Activated naive CD4-positive, alpha-beta T cell treated with anti-CD3 and anti-CD28 coated beads for 36 hours (primary cell): ENCODE results near the gene AMBRA1. TPM values are rescaled to one million over a fixed set of nuclear protein-coding genes. Genes with fewer than 3 reads are reported as not detected.

Experiments
- CTCF ChIA-PET: fragments of 350-600 bp; sonication (Branson Sonifier 250); formaldehyde crosslinking; loops from one replicate; lab custom pipeline; 2021; ENCODE audit warnings: antibody characterized with exemption; lab: Charles Lee
- DNase-seq: peaks from one replicate; pipeline ENCODE4 v3.0.0-alpha.2; 2020
- H3K27ac Mint-ChIP-seq: one replicate; pipeline ENCODE4 v1.8.0; 2021; ENCODE audit warnings: mild to moderate bottlenecking, mixed read lengths
- H3K27me3 Mint-ChIP-seq: one replicate; pipeline ENCODE4 v1.8.0; 2021; ENCODE audit warnings: low read depth, mixed read lengths
- H3K36me3 Mint-ChIP-seq: one replicate; pipeline ENCODE4 v1.8.0; 2021; ENCODE audit warnings: low read depth, mixed read lengths
- H3K4me1 Mint-ChIP-seq: one replicate; pipeline ENCODE4 v1.8.0; 2021; ENCODE audit warnings: low read depth, mixed read lengths
- H3K4me3 Mint-ChIP-seq: one replicate; pipeline ENCODE4 v1.8.0; 2021; ENCODE audit warnings: mild to moderate bottlenecking, moderate library complexity, mixed read lengths
- H3K9me3 Mint-ChIP-seq: one replicate; pipeline ENCODE4 v1.8.0; 2021; ENCODE audit warnings: mixed read lengths
- intact Hi-C: fragments of 100-400 bp; cut with micrococcal nuclease; formaldehyde crosslinking; loops from one replicate; pipeline ENCODE4 v1.15.1; 2023
- total RNA-seq, 2 experiments: library from RNA; stranded (reverse); gene quantifications; one replicate each; pipeline ENCODE4 v1.2.3, GENCODE V29; 2021

AMBRA1 gene
- total RNA-seq, 2 experiments from 2014 or later: 19.0 to 23.1 TPM

GRCh38 chr11:46435679-46436078 is 158.1 kb downstream of the AMBRA1 start:
- intact Hi-C loops: no loop called here
- Mint-ChIP-seq H3K36me3 (peaks cover 23% of the 10 kb centered on the region), H3K27me3 (no peaks in the 10 kb centered on the region), H3K4me1 (no peaks in the 10 kb centered on the region), H3K27ac (no peak overlapping the region), H3K4me3 (no peak overlapping the region), H3K9me3 (no peaks in the 10 kb centered on the region)
- CTCF ChIA-PET: no interaction called here
- DNase-seq: no peak

- H3K27me3 Mint-ChIP-seq: no peaks in the 10 kb centered on the region
- H3K36me3 Mint-ChIP-seq: peaks cover 16% of the 10 kb centered on the region
- no peaks in the 10 kb centered on the region for H3K4me1 Mint-ChIP-seq
- CTCF ChIA-PET: interaction anchor here (0.9 to 1.2 kb wide), 2 partner anchors 240 to 466 kb away, joined by 3 to 4 read pairs; no protein-coding TSS in a partner anchor
- no peak for DNase-seq
- H3K4me3 Mint-ChIP-seq: no peak overlapping the region
- no peaks in the 10 kb centered on the region for H3K9me3 Mint-ChIP-seq
- no peak overlapping the region for H3K27ac Mint-ChIP-seq
- intact Hi-C loops: no loop called here
Observed at GRCh38 chr11:46431211-46431610, 162.6 kb downstream of the AMBRA1 start.

GRCh38 chr11:46429717-46430116 is 164.1 kb downstream of the AMBRA1 start:
- Mint-ChIP-seq H3K9me3 (no peaks in the 10 kb centered on the region), H3K36me3 (peaks cover 12% of the 10 kb centered on the region), H3K27ac (no peak overlapping the region), H3K27me3 (no peaks in the 10 kb centered on the region), H3K4me1 (no peaks in the 10 kb centered on the region), H3K4me3 (no peak overlapping the region)
- intact Hi-C loops: no loop called here
- DNase-seq: no peak
- CTCF ChIA-PET: no interaction called here

GRCh38 chr11:46427364-46427763 is 166.5 kb downstream of the AMBRA1 start:
- Mint-ChIP-seq H3K27ac (no peak overlapping the region), H3K4me1 (no peaks in the 10 kb centered on the region), H3K9me3 (no peaks in the 10 kb centered on the region), H3K36me3 (peaks cover 11% of the 10 kb centered on the region), H3K4me3 (no peak overlapping the region), H3K27me3 (no peaks in the 10 kb centered on the region)
- CTCF ChIA-PET: no interaction called here
- intact Hi-C loops: no loop called here
- DNase-seq: no peak

- H3K9me3 Mint-ChIP-seq: no peaks in the 10 kb centered on the region
- intact Hi-C loops: no loop called here
- no peak for DNase-seq
- no peaks in the 10 kb centered on the region for H3K4me1 Mint-ChIP-seq
- H3K27me3 Mint-ChIP-seq: no peaks in the 10 kb centered on the region
- H3K4me3 Mint-ChIP-seq: no peak overlapping the region
- no peak overlapping the region for H3K27ac Mint-ChIP-seq
- H3K36me3 Mint-ChIP-seq: peaks cover 10% of the 10 kb centered on the region
- CTCF ChIA-PET: no interaction called here
Observed at GRCh38 chr11:46426233-46426991, 167.4 kb downstream of the AMBRA1 start.

GRCh38 chr11:46422588-46422987 is 171.2 kb downstream of the AMBRA1 start:
- no peaks in the 10 kb centered on the region for H3K27me3 Mint-ChIP-seq
- no peak overlapping the region for H3K27ac Mint-ChIP-seq
- CTCF ChIA-PET: no interaction called here
- H3K9me3 Mint-ChIP-seq: no peaks in the 10 kb centered on the region
- no peaks in the 10 kb centered on the region for H3K4me1 Mint-ChIP-seq
- intact Hi-C loops: no loop called here
- peaks cover 9% of the 10 kb centered on the region for H3K36me3 Mint-ChIP-seq
- no peak overlapping the region for H3K4me3 Mint-ChIP-seq
- no peak for DNase-seq

GRCh38 chr11:46421257-46421880 is 172.5 kb downstream of the AMBRA1 start:
- no peaks in the 10 kb centered on the region for H3K27me3 Mint-ChIP-seq
- CTCF ChIA-PET: interaction anchor here (0.6 to 0.9 kb wide), 2 partner anchors 59 to 70 kb away, joined by 3 to 4 read pairs; no protein-coding TSS in a partner anchor
- no peaks in the 10 kb centered on the region for H3K9me3 Mint-ChIP-seq
- peaks cover 9% of the 10 kb centered on the region for H3K36me3 Mint-ChIP-seq
- DNase-seq: no peak
- intact Hi-C loops: no loop called here
- H3K27ac Mint-ChIP-seq: no peak overlapping the region
- H3K4me1 Mint-ChIP-seq: no peaks in the 10 kb centered on the region
- no peak overlapping the region for H3K4me3 Mint-ChIP-seq

GRCh38 chr11:46420513-46420912 is 173.3 kb downstream of the AMBRA1 start:
- no peaks in the 10 kb centered on the region for H3K4me1 Mint-ChIP-seq
- no peak overlapping the region for H3K27ac Mint-ChIP-seq
- CTCF ChIA-PET: no interaction called here
- H3K9me3 Mint-ChIP-seq: no peaks in the 10 kb centered on the region
- peaks cover 9% of the 10 kb centered on the region for H3K36me3 Mint-ChIP-seq
- no peak overlapping the region for H3K4me3 Mint-ChIP-seq
- no peak for DNase-seq
- no peaks in the 10 kb centered on the region for H3K27me3 Mint-ChIP-seq
- intact Hi-C loops: no loop called here

GRCh38 chr11:46418751-46419150 is 175.1 kb downstream of the AMBRA1 start:
- no peak for DNase-seq
- Mint-ChIP-seq H3K27me3 (no peaks in the 10 kb centered on the region), H3K4me3 (no peak overlapping the region), H3K4me1 (peaks cover 12% of the 10 kb centered on the region), H3K36me3 (peaks cover 14% of the 10 kb centered on the region), H3K27ac (no peak overlapping the region), H3K9me3 (no peaks in the 10 kb centered on the region)
- CTCF ChIA-PET: no interaction called here
- intact Hi-C loops: no loop called here

- H3K4me1 Mint-ChIP-seq: peaks cover 12% of the 10 kb centered on the region
- H3K9me3 Mint-ChIP-seq: no peaks in the 10 kb centered on the region
- CTCF ChIA-PET: no interaction called here
- H3K27me3 Mint-ChIP-seq: no peaks in the 10 kb centered on the region
- H3K36me3 Mint-ChIP-seq: peaks cover 11% of the 10 kb centered on the region
- DNase-seq: no peak
- no peak overlapping the region for H3K4me3 Mint-ChIP-seq
- intact Hi-C loops: no loop called here
- no peak overlapping the region for H3K27ac Mint-ChIP-seq
Observed at GRCh38 chr11:46417711-46418110, 176.1 kb downstream of the AMBRA1 start.

- CTCF ChIA-PET: no interaction called here
Observed at GRCh38 chr11:46414879-46415278, 178.9 kb downstream of the AMBRA1 start.

GRCh38 chr11:46414466-46414796 is 179.4 kb downstream of the AMBRA1 start:
- no peak overlapping the region for H3K27ac Mint-ChIP-seq
- peaks cover 8% of the 10 kb centered on the region for H3K36me3 Mint-ChIP-seq
- CTCF ChIA-PET: no interaction called here
- H3K4me1 Mint-ChIP-seq: peaks cover 12% of the 10 kb centered on the region
- DNase-seq: no peak
- no peaks in the 10 kb centered on the region for H3K9me3 Mint-ChIP-seq
- no peak overlapping the region for H3K4me3 Mint-ChIP-seq
- intact Hi-C loops: no loop called here
- H3K27me3 Mint-ChIP-seq: no peaks in the 10 kb centered on the region

More at GRCh38 chr11:46414879-46415278, 178.9 kb downstream of the AMBRA1 start:
- no peaks in the 10 kb centered on the region for H3K9me3 Mint-ChIP-seq
- peaks cover 12% of the 10 kb centered on the region for H3K4me1 Mint-ChIP-seq
- DNase-seq: no peak
- H3K27ac Mint-ChIP-seq: no peak overlapping the region
- no peak overlapping the region for H3K4me3 Mint-ChIP-seq
- peaks cover 8% of the 10 kb centered on the region for H3K36me3 Mint-ChIP-seq
- H3K27me3 Mint-ChIP-seq: no peaks in the 10 kb centered on the region
- intact Hi-C loops: no loop called here
